ENCODE measurements around the gene RBMY1A1.
"Not testable (repeated sequence)": the region's sequence is repeated elsewhere in the genome, so short reads cannot be mapped to it uniquely, and the experiment has no call there.

The RBMY1A1 gene

GRCh38 chrY:21534579-21534978 is at the start of gene RBMY1A1:
Gene RBMY1A1, plus strand, starts transcription at chrY:21534879. Its CDS starts 2,013 bp downstream, at chrY:21536892.
- H3K4me1 ChIP-seq (ENCODE audit: insufficient read depth, low read length, severe bottlenecking); H3K9ac ChIP-seq (ENCODE audit: low read length); H3K79me2 ChIP-seq (ENCODE audit: insufficient read depth, low read length); H3K27ac ChIP-seq (ENCODE audit: low read depth, low read length, poor library complexity, severe bottlenecking); H3F3A ChIP-seq (ENCODE audit: insufficient read depth, low read length); H3K4me2 ChIP-seq (ENCODE audit: low read length); H3K4me3 ChIP-seq (ENCODE audit: low read depth, low read length, poor library complexity, severe bottlenecking); H3K9me2 ChIP-seq (ENCODE audit: low read depth, low read length); H2AFZ ChIP-seq (ENCODE audit: low read length); H3K36me3 ChIP-seq (ENCODE audit: insufficient read depth, low read length); H3K9me3 ChIP-seq (ENCODE audit: low read length); H3K27me3 ChIP-seq (ENCODE audit: insufficient read depth, low read length); H4K20me1 ChIP-seq (ENCODE audit: insufficient read depth, low read length): not testable (repeated sequence)

- H3K27me3 ChIP-seq (ENCODE audit: insufficient read depth, low read length); H3K9me3 ChIP-seq (ENCODE audit: low read length); H3K4me2 ChIP-seq (ENCODE audit: low read length); H3K4me1 ChIP-seq (ENCODE audit: insufficient read depth, low read length, severe bottlenecking); H3K9ac ChIP-seq (ENCODE audit: low read length); H3K36me3 ChIP-seq (ENCODE audit: insufficient read depth, low read length); H4K20me1 ChIP-seq (ENCODE audit: insufficient read depth, low read length); H3K4me3 ChIP-seq (ENCODE audit: low read depth, low read length, poor library complexity, severe bottlenecking); H3K9me2 ChIP-seq (ENCODE audit: low read depth, low read length); H3K79me2 ChIP-seq (ENCODE audit: insufficient read depth, low read length); H3F3A ChIP-seq (ENCODE audit: insufficient read depth, low read length); H2AFZ ChIP-seq (ENCODE audit: low read length); H3K27ac ChIP-seq (ENCODE audit: low read depth, low read length, poor library complexity, severe bottlenecking): not testable (repeated sequence)
Measured at GRCh38 chrY:21511038-21511437, 23.6 kb upstream of the RBMY1A1 start, which contains the start of gene RBMY1B. Gene RBMY1B, plus strand, starts transcription at chrY:21511338. Its CDS starts 2,013 bp downstream, at chrY:21513351.

- H3K27me3 ChIP-seq (ENCODE audit: insufficient read depth, low read length); H3K9me2 ChIP-seq (ENCODE audit: low read depth, low read length); H3K27ac ChIP-seq (ENCODE audit: low read depth, low read length, poor library complexity, severe bottlenecking); H3K4me3 ChIP-seq (ENCODE audit: low read depth, low read length, poor library complexity, severe bottlenecking); H3K9me3 ChIP-seq (ENCODE audit: low read length); H3K36me3 ChIP-seq (ENCODE audit: insufficient read depth, low read length); H3K9ac ChIP-seq (ENCODE audit: low read length); H4K20me1 ChIP-seq (ENCODE audit: insufficient read depth, low read length); H3K79me2 ChIP-seq (ENCODE audit: insufficient read depth, low read length); H2AFZ ChIP-seq (ENCODE audit: low read length); H3K4me1 ChIP-seq (ENCODE audit: insufficient read depth, low read length, severe bottlenecking); H3K4me2 ChIP-seq (ENCODE audit: low read length); H3F3A ChIP-seq (ENCODE audit: insufficient read depth, low read length): not testable (repeated sequence)
Measured at GRCh38 chrY:21559316-21559984, 24.8 kb downstream of the RBMY1A1 start.

DNA sequence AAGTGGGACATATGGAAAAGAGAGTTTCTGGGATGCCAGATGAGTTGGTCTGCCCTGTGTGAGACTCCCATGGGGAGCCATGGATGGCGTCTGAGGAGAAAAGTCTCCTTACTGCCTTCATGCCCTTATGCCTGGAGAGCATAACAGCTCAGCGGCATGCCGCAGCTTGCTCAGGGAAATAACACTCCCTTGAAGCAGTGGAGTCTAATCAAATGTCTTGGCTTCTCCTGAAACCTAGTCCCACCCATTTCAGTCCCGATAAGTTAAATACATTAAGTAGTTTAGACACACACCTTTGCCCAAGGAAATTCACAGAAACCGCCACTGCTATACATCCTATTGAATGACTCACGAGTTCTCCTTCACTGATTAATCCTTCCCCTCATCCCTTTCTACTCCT is 50.8 kb downstream of the RBMY1A1 start:
- Histone ChIP-seq H3K27me3 (ENCODE audit: insufficient read depth, low read length) (no peaks in the 10 kb centered on the region), H3K9me2 (ENCODE audit: low read depth, low read length) (no peaks in the 10 kb centered on the region), H2AFZ (ENCODE audit: low read length) (no peak overlapping the region), H3K4me2 (ENCODE audit: low read length) (no peak overlapping the region), H3K9me3 (ENCODE audit: low read length) (no peaks in the 10 kb centered on the region), H4K20me1 (ENCODE audit: insufficient read depth, low read length) (no peaks in the 10 kb centered on the region), H3F3A (ENCODE audit: insufficient read depth, low read length) (no peaks in the 10 kb centered on the region), H3K36me3 (ENCODE audit: insufficient read depth, low read length) (no peaks in the 10 kb centered on the region), H3K4me3 (ENCODE audit: low read depth, low read length, poor library complexity, severe bottlenecking) (no peak overlapping the region), H3K4me1 (ENCODE audit: insufficient read depth, low read length, severe bottlenecking) (no peaks in the 10 kb centered on the region), H3K9ac (ENCODE audit: low read length) (no peak overlapping the region), H3K79me2 (ENCODE audit: insufficient read depth, low read length) (no peaks in the 10 kb centered on the region), H3K27ac (ENCODE audit: low read depth, low read length, poor library complexity, severe bottlenecking) (no peak overlapping the region)
- TF ChIP-seq EZH2 (IDR thresholded peaks at IDR 0.05; ENCODE audit: borderline replicate concordance, low read length): no peak
- TF ChIP-seq, protein P1, sequence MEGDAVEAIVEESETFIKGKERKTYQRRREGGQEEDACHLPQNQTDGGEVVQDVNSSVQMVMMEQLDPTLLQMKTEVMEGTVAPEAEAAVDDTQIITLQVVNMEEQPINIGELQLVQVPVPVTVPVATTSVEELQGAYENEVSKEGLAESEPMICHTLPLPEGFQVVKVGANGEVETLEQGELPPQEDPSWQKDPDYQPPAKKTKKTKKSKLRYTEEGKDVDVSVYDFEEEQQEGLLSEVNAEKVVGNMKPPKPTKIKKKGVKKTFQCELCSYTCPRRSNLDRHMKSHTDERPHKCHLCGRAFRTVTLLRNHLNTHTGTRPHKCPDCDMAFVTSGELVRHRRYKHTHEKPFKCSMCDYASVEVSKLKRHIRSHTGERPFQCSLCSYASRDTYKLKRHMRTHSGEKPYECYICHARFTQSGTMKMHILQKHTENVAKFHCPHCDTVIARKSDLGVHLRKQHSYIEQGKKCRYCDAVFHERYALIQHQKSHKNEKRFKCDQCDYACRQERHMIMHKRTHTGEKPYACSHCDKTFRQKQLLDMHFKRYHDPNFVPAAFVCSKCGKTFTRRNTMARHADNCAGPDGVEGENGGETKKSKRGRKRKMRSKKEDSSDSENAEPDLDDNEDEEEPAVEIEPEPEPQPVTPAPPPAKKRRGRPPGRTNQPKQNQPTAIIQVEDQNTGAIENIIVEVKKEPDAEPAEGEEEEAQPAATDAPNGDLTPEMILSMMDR (IDR thresholded peaks at IDR 0.05; ENCODE audit: low read length): no peak

GRCh38 chrY:21586454-21586853 is 51.8 kb downstream of the RBMY1A1 start:
- H3F3A ChIP-seq (ENCODE audit: insufficient read depth, low read length); H3K9me3 ChIP-seq (ENCODE audit: low read length); H3K4me1 ChIP-seq (ENCODE audit: insufficient read depth, low read length, severe bottlenecking); H3K9ac ChIP-seq (ENCODE audit: low read length); H2AFZ ChIP-seq (ENCODE audit: low read length); H3K27me3 ChIP-seq (ENCODE audit: insufficient read depth, low read length); H4K20me1 ChIP-seq (ENCODE audit: insufficient read depth, low read length); H3K4me3 ChIP-seq (ENCODE audit: low read depth, low read length, poor library complexity, severe bottlenecking); H3K79me2 ChIP-seq (ENCODE audit: insufficient read depth, low read length); H3K36me3 ChIP-seq (ENCODE audit: insufficient read depth, low read length); H3K9me2 ChIP-seq (ENCODE audit: low read depth, low read length); H3K4me2 ChIP-seq (ENCODE audit: low read length); H3K27ac ChIP-seq (ENCODE audit: low read depth, low read length, poor library complexity, severe bottlenecking): not testable (repeated sequence)

All from OCI-LY1 (cell line).